ENCODE results near the gene LEFTY2.
A peak's percentile ranks its signal among the peaks of the same experiment; 100 is the strongest.

Gene LEFTY2

GRCh38 chr1:225897595-225898514 is 43.2 kb downstream of the LEFTY2 start:
- peak overlapping the region; percentile 9; the same call in 1 of the 2 replicates for H3K27ac ChIP-seq
- TF ChIP-seq, protein P1, sequence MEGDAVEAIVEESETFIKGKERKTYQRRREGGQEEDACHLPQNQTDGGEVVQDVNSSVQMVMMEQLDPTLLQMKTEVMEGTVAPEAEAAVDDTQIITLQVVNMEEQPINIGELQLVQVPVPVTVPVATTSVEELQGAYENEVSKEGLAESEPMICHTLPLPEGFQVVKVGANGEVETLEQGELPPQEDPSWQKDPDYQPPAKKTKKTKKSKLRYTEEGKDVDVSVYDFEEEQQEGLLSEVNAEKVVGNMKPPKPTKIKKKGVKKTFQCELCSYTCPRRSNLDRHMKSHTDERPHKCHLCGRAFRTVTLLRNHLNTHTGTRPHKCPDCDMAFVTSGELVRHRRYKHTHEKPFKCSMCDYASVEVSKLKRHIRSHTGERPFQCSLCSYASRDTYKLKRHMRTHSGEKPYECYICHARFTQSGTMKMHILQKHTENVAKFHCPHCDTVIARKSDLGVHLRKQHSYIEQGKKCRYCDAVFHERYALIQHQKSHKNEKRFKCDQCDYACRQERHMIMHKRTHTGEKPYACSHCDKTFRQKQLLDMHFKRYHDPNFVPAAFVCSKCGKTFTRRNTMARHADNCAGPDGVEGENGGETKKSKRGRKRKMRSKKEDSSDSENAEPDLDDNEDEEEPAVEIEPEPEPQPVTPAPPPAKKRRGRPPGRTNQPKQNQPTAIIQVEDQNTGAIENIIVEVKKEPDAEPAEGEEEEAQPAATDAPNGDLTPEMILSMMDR (conservative IDR thresholded peaks at IDR 0.05): no peak
- TF ChIP-seq ZFX (IDR thresholded peaks at IDR 0.05): no peak

DNA sequence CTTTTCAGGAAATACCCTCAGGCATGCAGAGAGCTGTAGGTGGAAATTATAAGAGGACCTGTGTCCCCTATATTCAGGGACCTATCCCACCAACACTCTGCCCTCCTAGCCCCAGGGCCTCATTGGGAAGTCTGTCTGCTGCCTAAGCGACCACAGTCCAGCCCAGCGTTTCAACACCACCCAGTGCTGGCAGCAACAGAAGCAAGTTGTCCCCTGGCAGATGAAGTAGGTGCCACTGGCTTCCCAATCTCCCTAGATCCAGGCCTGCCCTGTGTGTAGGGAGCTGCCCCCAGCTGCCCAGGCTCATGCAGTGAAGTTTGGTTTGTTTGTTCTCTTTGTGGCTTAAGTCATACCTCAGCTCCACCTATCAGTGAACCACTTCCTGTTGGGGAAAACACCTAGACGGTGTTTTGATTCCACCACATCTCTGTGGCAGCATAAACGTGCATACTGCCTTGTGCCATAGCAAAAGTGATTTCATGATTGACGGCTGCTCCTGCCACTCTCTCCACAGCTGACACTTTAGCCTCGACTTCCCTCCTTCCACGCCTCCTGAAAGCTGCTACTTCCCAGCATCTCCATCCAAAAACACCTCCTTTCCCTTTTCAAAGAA is 44.0 kb downstream of the LEFTY2 start:
- H3K27ac ChIP-seq: peak overlapping the region; percentile 9; the same call in 1 of the 2 replicates
- TF ChIP-seq, protein P1 (conservative IDR thresholded peaks at IDR 0.05): no peak
- TF ChIP-seq ZFX (IDR thresholded peaks at IDR 0.05): no peak

DNA sequence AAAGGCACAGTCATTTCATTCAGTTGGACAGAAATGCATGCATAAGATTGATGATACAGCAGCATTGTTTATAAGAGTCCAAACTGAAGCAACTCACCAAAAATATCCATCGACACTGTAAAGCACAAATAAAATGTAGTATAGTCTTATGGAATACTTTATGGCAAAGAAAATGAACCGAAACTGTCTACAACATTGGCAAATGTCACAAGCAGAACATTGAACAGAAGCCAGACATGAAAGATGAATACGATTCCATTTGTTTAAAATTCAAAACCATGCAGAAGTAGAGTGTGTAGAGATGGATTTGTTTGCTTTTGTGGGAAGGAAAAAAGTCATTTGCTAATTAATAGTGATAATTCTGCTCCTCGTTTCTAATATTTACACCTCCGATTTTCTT is 44.5 kb downstream of the LEFTY2 start:
- no peak for TF ChIP-seq ZFX (IDR thresholded peaks at IDR 0.05)
- TF ChIP-seq, protein P1 (conservative IDR thresholded peaks at IDR 0.05): no peak

DNA sequence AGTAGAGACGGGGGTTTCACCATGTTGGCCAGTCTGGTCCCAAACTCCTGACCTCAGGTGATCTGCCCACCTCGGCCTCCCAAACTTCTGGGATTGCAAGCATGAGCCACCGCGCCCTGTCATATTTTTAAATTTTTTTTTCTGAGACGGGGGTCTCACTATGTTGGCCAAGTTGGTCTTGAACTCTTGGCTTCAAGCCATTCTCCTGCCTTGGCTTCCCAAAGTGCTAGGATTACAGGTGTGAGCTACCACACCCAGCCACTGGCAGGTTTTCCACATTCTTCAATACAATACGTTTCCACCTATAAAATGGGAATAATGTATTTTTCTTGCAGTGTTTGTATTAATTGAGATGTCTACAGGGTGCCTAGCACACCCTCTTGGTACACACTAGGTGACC is 48.7 kb downstream of the LEFTY2 start:
- H3K27ac ChIP-seq: no peak overlapping the region
- TF ChIP-seq ZFX (IDR thresholded peaks at IDR 0.05): no peak
- TF ChIP-seq, protein P1 (conservative IDR thresholded peaks at IDR 0.05): no peak

More for the DNA sequence above, 44.5 kb downstream of the LEFTY2 start:
- no peak overlapping the region for H3K27ac ChIP-seq

DNA sequence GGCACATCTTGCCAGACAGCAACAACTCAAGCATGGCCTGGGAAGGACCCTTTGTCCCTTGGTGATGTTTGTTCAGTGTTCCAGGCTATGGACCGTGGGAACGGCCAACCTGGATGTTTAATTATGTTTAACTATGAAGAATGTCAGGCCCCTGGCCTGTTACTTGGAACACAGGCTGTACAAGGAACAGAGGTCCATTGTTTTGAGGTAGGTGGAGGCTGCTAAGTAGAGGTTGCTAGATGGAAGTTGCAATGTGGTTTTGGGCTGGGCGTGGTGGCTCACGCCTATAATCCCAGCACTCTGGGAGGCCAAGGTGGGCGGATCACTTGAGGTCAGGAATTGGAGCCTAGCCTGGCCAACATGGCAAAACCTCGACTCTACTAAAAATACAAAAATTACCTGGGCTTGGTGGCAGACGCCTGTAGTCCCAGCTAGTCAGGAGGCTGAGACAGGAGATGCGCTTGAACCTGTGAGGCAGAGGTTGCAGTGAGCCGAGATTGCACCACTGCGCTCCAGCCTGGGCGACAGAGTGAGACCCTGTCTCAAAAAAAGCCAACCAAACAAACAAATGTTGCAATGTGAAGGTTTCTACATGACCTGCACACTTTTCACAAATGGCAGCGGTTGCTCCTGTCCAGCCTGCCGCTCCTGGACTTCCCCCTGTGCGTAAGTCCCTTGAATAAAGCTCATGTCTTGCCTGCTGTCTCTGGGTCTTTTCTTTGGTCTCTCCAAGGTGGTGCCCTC is 49.6 kb downstream of the LEFTY2 start:
- TF ChIP-seq ZFX (IDR thresholded peaks at IDR 0.05): no peak
- TF ChIP-seq, protein P1 (conservative IDR thresholded peaks at IDR 0.05): no peak
- no peak overlapping the region for H3K27ac ChIP-seq

DNA sequence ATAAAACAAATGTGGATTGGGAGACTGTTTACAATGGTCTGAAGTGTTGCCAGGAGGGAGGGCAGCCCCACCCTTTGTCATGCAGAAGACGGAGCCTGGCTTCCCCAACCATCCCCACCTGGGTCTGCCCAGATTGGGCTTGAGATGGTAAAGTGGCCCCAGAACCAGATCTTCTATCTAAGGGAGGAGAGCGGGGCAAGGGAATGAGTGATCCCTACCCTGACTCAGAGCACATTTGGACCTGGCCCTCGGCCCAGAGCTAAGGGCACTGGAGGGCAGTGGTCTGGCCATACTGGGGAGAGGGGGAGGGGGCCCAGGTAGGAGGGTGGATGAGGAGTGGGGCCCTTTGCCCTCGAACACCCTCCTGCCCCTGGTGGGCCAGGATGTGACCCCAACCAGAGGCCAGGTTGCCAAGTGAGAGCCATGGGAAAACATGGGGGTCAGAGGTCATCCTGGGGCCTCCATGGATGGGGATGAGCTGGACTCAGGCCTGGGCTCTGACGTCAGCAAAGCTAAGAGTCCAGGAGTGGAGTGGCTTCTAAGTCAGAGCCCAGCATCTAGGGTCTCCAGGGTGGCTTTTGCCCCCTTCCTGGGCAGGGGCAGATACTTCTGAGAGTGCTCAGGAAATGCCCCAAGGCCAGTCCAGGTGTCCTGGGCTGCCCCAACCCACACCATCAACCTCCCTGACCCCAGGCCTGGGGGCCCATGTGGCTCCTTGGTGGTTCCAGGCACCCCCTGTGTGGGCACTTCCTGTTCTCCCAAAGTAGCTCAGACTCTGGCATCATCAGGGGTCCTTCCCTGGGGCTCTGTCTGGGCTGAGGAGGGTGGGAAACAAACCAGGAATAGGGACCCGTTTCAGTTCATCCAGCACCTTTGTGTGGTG is 50.4 kb downstream of the LEFTY2 start:
- no peak overlapping the region for H3K27ac ChIP-seq
- TF ChIP-seq ZFX (IDR thresholded peaks at IDR 0.05): no peak
- TF ChIP-seq, protein P1 (conservative IDR thresholded peaks at IDR 0.05): no peak

All from C4-2B (cell line).